ENCODE results near the gene SOS1.

SOS1 gene

DNA sequence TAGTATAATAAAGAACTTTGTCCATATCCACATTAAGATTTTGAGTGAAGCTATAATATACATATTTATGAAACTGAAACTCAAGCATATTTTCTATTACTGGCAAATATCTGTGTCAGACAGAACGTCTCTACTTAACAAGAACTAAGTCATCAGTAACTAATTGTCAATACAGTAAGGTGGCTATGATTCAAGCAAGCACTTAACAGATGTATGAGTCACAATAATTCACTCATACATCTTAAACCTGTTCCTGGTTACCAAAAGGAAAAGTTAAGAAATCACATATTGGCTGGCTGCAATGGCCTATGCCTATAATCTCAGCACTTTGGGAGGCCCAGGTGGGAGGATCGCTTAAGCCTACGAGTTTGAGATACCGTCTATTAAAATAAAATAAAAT, 96.0 kb downstream of the SOS1 start:
- DNase-seq (ENCODE audit: low read depth): no peak

DNA sequence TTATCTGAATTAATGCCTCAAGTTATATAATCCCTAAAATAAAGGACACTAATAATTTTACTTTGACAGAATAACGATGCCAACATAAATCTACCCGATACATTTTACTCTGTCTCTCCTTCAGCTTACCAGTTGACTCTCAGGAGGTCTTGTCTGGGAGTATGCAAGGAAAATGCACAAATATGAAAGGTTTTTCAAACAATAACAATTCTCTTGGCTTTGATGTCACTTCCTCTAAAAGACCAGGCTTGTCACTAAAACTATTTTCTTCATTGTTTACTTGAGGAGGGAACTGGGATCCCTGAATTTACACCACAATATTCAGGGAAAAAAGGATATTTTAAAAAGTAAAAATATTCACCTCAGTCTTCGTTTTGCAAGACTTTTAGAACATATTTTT, 97.2 kb downstream of the SOS1 start:
- no peak for DNase-seq (ENCODE audit: low read depth)

DNA sequence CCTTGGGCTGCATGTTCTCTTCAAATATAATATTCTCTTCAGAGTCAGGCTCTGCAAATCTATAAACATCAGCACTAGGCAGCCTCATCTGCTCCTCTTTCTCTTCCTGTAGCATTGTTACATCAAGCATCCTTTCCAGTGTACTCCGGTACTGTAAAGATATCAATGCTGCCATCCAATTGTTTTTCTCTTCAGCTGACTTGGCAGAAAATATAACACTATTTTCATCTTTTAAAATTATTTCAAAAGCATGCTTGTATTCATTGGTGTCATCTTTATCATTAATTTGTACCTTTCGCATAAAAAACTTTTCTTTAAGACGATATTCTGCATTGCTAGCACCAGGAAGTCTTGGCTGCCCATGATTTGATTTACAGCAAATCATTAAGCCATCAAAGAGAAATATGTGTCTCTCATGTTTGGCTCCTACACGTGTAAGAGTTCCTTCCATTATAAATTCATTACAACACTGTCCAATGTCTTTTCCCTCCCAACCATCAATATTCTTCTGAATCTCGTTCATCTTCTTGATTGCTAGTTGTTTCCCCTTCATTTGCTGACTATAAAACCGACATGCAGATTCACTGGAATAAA, 98.1 kb downstream of the SOS1 start:
- DNase-seq (ENCODE audit: low read depth): no peak

DNA sequence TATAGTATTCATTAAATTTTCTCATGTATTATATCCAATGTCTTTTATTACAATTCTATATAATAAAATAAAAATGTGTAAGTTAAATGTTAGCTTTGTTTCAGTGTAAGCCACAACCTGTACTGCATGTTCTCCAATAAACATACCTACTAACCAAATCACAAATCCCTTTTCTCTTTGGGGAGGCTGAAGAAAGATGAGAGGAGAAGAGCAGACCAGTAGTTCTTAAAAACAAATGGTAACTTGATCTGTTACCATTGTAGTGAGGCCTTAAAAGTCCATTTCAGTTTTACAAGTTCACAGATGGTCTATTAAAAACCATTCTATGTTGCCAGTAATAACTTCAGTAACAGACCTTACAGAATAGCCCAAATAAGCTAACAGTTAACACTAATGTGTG, 100.5 kb downstream of the SOS1 start:
- DNase-seq (ENCODE audit: low read depth): no peak

DNA sequence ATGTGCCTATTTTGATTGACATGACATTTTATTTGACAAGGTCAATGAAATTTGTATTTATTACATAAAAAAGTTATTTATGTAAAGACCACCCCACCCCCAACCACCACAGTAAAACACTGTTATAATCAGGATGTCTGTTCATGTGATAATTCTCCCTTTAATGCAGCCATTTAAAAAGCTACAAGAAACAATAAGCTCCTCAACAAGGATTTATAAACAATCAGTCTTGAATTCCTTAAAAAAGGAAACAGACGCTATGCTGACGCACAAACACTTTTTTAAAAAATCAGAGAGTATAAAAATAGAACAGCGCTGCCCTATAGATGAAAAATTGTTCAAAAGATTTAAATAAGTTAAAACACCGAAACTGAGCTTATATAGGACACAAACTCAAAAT, 102.2 kb downstream of the SOS1 start:
- no peak for DNase-seq (ENCODE audit: low read depth)

DNA sequence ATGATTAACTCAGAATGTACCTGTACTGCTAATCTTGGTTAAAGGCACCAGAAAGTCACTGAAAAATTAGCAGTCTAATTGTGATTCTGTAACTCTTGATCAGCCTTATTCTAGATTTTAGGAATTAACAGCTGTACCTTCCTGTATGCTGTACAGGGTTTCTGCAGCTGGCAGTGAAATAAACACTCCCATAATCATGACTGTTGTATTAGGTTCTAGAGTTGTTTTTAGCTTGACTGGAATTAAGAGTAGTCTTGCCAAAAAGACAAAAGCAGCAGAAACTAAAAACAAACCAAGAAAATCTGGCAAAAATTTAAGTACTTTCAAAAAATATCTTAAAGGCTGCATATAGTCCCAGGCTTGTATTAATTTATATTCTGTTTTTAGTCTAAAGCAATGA, 103.5 kb downstream of the SOS1 start:
- no peak for DNase-seq (ENCODE audit: low read depth)

DNA sequence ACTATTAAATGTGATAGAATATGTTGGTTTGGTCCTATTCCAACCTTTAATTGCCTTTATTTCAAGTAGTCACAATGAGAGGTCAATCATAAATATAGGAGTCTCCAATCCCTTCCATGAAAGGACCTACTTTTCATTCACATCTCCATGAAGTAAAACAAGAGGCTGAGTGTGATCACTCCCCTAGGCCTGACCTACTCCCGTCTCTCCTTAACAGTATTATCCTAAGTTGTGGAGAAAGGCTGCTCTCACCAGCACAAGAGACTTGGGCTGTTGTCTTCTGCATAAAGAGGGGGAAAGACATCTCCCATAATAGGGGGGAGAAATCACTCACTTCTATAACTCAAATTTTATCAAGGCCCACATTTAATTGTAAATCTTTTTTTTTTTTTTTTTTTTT, 105.4 kb downstream of the SOS1 start:
- no peak for DNase-seq (ENCODE audit: low read depth)

DNA sequence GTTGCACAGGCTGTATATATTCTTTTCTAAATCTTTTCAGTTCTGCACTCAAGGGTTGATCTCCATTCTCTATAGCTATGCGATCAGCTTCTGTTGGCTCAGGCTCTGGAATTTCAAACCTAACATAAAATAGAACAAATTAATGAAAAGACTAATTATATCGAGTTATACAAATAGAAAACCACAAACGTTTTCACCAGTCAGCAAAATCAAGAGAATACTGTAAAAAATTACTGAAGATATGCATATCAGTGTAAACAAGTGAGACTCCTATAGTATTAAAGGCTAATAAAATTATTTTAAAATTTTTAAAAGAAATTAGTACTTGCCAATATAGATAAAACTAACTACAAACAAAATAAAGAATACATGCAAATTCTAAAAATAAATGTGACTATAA, 107.0 kb downstream of the SOS1 start:
- no peak for DNase-seq (ENCODE audit: low read depth)

DNA sequence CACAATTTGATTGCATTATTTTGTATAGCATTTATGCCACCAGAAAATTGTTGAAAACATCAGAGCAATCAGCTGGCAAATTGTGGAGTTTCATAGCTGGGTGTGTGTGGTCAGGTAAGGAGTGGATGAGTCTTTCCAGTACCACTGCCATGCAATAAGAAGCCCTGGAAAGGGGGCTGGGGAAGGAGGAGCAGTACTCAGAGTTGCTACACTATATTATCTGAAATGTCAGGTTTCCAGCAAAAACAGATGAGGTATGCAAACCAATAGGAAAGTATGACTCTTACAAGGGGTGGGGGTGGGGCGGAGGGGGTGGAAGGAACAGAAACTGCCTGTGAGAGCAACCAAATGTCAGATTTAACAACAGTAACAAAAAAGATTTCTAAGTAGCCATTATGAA, 112.2 kb downstream of the SOS1 start:
- no peak for DNase-seq (ENCODE audit: low read depth)

DNA sequence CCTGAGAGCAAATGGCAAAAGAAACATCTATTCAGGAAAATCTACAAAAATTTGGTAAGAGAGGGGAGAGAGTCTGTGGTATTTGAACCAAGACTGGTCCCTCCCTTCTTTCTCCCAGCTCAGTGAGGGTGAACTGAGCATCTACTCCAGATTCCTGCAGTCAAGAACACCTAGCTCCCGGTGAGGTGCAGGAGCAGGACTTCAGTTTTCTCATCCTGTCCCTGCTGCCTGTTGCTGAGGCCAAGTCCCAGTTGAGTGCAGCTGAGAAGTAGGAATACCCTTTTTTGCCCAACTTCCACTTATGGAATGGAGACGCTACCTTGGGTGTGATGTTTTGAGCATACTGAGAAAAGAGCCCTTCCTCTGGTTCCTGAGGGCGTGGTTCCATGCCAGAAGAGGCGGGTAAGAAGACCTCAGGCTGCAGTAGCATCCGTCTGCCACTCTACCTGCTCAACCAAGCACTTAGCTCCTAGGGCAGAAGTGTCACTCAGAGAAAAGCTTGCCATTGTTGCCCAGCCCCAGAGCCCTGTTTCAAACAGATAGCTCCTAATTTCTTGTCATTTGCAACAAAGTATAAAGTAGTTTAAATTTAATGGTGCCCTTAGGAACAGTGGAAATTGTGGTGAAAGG, 112.9 kb downstream of the SOS1 start:
- DNase-seq (ENCODE audit: low read depth): no peak

DNA sequence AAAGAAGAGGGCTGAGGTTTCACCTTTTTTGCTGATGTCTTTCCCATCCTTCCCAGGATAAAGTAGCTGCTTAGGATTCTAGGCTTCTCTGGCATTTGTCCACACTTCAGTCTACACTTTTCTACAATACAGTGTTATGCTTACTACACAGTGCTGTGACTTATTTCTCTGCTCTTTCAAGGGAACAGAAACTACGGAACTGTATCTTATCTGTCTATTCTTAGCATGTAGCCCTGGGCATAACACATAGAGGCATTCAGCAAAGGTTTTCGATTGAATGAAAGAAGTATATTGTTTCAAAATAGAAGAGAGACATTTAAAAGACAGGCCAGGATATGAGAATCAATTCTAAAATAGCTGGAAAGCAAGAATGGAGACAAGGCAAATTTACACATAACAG, 120.3 kb downstream of the SOS1 start:
- DNase-seq (ENCODE audit: low read depth): no peak

DNA sequence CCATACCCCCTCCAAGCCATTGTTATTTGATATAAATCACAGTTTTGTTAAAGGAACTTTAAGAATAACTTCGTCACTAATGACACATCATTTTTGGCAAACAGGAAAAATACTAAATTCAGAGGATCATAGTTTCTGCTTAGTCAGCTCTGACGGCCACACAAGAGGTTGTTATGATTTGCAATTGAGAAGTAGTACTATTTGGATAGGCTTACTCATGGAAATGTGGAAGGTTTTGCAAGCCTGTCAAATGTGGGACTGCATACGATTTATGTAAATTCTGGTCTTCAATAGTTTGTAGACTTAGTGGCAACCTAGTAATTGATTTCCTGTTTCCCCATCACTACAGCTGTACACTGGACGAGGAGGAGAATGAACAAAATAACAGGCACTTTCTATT, 123.1 kb downstream of the SOS1 start:
- DNase-seq (ENCODE audit: low read depth): no peak

DNA sequence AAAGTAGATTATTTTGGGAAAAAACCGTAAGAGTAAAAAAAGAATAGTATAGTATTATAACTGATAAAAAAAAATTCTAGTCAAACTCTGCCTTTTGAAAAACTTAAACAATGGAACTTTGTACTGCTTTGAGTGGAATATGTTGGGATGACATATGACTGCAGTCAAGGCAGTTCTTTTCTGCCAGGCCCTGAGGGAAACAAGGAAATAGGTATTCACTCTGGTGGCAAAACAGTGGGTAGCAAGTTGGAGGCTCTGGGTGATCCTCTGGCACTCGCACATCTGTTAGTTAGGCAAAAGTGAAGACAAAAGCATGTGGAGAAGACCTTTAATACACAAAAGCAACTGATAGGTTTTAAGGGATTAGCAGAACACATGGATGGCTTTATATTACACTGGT, 129.0 kb downstream of the SOS1 start:
- no peak for DNase-seq (ENCODE audit: low read depth)

DNA sequence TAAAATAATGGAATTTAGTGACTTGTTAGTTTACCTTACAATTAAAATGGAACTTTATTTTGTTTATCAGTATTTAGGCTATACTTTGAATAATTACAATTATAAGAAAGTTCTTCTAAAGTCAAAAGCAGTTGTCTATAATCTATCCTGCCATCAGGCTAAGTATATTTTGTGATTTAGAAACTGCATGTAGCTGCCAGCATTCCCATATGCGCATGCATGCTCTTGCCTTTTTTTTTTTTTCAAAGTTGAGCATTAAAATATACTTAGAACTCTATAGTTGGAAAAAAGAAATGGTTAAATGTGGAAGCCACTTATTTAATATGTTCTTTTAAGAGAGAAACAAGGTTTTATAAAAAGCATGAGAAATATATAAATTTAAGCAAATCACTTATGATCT, 132.1 kb downstream of the SOS1 start:
- no peak for DNase-seq (ENCODE audit: low read depth)

DNA sequence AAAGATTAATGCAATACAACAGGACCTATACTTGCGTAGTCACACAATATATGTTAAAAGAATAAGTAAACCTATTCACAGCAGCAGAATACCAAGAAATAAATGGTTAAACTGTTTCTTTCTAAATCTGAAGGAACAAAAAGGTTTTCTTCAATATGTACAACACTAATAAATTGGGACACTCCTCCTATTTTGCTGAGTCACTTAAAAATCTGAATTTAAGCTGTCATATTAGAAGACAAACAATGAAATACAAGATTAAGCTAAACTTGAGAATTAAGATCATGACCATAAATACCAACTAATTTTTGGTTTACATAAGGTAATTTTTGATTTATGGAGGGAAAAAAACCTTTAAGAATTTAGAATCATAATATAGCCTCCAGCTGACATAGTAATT, 138.4 kb downstream of the SOS1 start:
- DNase-seq (ENCODE audit: low read depth): no peak

DNA sequence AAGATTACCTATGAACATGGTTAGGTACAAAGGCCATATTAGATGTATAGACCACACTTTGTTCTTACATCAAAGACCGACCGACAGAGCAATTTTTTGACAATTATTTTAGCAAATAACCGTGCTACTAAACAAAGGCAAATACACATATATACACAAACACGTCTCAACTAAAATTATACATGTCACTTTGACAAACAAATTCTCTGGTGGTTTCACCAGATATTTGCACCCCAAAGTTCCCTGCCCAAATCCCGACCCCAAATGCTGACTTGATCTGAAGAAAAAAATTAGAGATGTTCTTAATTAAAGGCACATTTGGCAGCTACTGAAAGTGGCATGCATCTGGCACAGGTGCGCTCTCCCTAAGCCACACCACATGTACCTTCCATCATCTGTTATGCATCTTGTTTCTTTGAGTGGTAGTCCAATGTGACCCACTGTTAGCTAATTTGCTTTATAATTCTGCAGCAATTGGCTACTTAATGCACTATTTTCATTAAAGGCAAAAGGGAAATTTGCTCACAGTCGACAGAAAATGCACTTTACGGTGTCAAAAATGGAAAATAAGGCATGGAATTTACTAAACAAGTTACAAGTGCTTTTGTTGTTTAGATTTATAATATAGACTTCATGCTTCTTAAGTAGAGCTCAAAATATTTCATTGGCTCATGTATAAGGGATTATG, 139.0 kb downstream of the SOS1 start:
- no peak for DNase-seq (ENCODE audit: low read depth)

DNA sequence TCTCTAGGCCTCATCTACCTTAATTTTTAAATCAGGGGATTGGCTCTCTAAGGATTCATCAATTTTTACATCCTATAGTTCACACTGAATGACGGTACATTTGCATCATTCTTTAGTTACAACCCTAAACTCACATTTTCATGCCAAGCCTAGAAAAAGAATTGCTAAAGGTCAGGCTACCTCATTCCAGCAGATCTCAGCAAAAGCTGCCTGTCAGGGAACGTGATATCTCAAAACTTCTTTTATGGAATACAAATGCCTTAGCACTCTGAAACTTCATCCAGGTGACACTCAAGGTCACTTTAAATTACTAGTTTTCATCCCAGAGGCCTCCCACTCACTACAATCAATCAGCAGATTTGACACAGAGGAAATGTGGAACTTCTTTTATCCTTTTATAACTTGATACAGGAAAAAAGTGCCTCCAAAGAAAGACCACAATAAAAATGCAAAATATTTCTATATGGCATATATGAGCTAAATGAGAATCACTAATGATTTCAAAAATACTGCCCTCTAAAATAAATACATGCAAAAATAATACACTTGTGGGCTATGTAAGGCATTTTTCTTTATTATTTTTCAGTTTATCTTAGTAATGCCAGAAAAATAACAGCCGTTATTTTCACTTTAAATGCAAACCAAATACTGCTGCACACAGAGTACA, 139.7 kb downstream of the SOS1 start:
- DNase-seq (ENCODE audit: low read depth): no peak

DNA sequence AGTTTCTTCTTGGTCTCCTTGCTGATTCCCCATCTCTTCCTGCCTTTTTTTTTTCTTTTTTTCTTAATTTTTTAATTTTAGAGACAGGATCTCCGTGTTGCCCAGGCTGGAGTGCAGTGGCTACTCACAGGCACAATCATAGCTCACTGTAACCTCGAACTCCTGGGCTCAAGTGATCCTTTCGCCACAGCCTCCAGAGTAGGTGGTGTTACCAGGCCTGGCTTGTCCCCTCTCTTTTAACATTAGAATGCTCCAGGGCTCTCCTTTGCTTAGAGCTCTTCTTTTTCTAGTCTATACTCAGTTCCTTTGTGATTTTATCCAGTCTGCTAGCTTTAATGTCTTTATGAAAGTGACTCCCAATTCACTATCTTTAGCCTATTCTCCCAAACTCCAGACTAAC, 141.9 kb downstream of the SOS1 start:
- no peak for DNase-seq (ENCODE audit: low read depth)

DNA sequence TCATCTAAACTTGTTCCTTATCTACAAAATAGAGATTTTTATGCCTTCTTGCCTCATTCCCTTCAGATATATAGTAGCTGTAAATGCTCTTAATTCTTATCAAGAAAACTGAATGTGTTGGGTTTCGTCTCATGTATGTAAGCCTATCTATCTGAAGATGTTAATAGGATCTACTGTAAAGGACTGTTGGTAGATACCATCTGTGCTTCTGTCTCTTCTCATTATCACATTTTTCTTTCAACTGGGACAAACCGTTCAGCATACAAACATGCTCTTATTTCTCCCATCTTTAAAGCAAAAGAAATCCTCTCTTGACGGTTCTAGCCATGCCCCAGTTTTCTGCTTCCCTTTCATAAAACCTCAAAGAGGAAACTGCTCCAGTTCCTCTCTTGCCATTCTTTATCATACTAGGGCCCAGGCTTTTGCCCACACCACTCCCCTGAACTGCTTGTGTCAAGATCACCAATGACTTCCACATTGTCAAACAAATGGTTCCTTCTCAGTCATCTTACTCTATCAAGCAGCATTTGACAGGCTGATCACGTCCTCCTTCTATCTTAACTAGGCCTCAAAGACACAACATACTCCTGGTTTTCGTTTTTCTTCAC, 142.5 kb downstream of the SOS1 start:
- DNase-seq (ENCODE audit: low read depth): no peak

DNA sequence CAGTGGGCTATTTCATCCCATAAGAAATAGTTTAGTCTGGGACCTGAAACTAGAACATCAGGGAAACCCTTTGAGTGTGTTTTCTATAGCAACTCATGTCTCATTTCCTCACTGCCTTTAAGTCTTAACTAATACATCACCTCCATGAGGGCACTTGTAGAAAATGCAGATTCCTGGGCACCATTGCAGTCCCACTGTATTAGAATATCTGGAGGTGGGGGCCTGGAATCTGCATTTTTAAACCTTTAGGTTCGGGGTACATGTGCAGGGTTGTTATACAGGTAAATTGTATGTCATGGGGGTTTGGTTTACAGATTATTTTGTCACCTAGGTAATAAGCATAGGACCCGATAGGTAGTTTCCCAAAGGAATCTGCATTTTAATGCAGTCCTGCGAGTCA, 143.8 kb downstream of the SOS1 start:
- no peak for DNase-seq (ENCODE audit: low read depth)

DNA sequence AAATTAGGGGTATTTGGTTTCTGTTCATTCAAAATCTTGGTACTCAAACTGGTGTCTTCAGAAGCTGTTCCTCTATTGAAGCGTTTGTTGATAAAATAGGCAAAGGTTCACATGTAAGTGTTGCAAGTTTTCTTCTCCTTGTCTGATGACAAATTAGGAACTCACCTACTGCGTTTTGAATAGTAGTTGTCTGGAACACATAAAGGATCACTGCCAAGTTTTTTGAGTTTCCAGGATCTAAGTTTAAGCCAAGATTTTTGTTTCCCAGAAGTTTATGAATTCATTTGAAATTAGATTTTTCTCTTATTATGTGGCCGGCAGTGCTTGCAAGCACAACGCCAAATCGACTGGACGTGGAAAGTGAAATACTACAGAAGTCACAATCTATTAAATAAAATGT, 145.8 kb downstream of the SOS1 start:
- DNase-seq (ENCODE audit: low read depth): no peak

DNA sequence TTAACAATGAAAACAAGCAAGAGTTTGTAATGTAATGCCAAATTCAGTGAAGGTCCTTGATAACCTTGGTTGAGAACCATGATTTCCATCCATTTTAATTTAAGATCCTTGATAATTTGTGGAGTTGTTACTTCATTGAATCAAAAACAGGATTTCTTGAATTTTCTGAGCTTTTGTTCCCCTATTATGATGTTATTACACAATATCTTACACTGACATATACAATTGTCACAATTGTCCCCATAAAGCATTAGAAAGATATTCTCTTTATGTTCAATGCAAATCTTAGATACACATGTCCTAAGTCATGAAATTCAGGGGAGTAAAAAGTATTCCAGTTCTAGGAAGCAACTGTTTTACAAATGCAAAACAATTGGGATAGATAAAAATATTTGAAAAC, 147.6 kb downstream of the SOS1 start:
- no peak for DNase-seq (ENCODE audit: low read depth)

DNA sequence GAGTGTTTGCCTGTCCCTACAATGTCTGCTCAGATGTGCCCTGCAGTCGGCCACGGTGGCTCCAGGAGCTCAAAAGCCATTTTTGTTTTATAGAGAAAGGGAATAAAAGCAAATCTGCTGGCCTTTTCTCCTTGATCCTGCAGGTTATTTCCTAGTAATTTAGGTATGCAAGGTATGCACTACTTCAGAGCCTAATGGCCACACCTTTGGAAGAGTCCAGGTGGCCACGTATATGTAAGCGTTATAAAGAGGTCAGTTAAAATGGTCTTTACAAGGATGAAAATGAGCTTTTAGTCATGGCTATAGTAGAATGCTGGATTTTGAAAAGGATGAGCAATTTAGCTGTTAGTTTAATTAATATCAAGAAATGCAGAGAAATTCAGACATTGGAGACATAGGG, 149.5 kb downstream of the SOS1 start:
- DNase-seq (ENCODE audit: low read depth): no peak

All from stimulated activated CD4-positive, alpha-beta T cell treated with anti-CD3 and anti-CD28 coated beads, Interleukin-2, amount 100 ng/mL, for 4 hours (primary cell).